ENCODE measurements around the gene CCDC171. TPM values are rescaled to one million over a fixed set of nuclear protein-coding genes. Genes with fewer than 3 reads are reported as not detected.

Gene CCDC171
- total and polyA plus RNA-seq, 2 of the 13 experiments (the other 11 are each of a cell fraction or from before 2014, with no cell fraction given) = 0.95 to 2.5 TPM

GRCh38 chr9:15711531-15711930, 158.7 kb downstream of the CCDC171 start:
- no peaks in the 10 kb centered on the region for H3K4me1 ChIP-seq (ENCODE audit: insufficient read depth, low read length)
- intact Hi-C loops (cut with micrococcal nuclease; ENCODE audit: unreplicated experiment) = no loop called here

More at GRCh38 chr9:15711531-15711930, 158.7 kb downstream of the CCDC171 start:
- no peaks in the 10 kb centered on the region for H3K36me3 ChIP-seq (replicated peaks in 1 of 2; ENCODE audit: control insufficient read depth in 1 of 2, insufficient read depth in 2 of 2, low read length in 2 of 2)
- DNase-seq (ENCODE audit: low spot score) (no peak), FAIRE-seq (no peak), ATAC-seq (no peak)
- in situ Hi-C loops (cut with HindIII; ENCODE audit: extremely low pct_ligation_motif_present, low pct_unique_long_range_greater_than_20kb) = no loop called here
- H3K9me3 ChIP-seq (ENCODE audit: low read length) = no peaks in the 10 kb centered on the region
- H3K79me2 ChIP-seq (ENCODE audit: insufficient read depth, low read length) = no peaks in the 10 kb centered on the region
- no peak overlapping the region for H3K4me2 ChIP-seq (ENCODE audit: low read depth, low read length)
- no peaks in the 10 kb centered on the region for H4K20me1 ChIP-seq (ENCODE audit: insufficient read depth, low read length)
- H3K27ac ChIP-seq (ENCODE audit: extremely low read length, insufficient read depth, low read length) = no peak overlapping the region
- 16% methylated on average over 1 of the region's 1 CpG for WGBS (ENCODE audit: low lambda C conversion rate)
- H2AFZ ChIP-seq (ENCODE audit: low read length) = no peak overlapping the region
- H3K9ac ChIP-seq (ENCODE audit: insufficient read depth, low read depth, low read length) = no peak overlapping the region
- POLR2A ChIA-PET = no interaction called here
- CTCF ChIA-PET (ENCODE audit: low intra/inter-chr PET ratio, low total read pairs) = no interaction called here
- no TSS peak for BruUV-seq (replicated peaks)
- H3K27me3 ChIP-seq (ENCODE audit: control insufficient read depth in 1 of 2, insufficient read depth in 2 of 2, low read length in 2 of 2) = no peaks in the 10 kb centered on the region
- TF ChIP-seq TARDBP (CRISPR knock-in tag; IDR thresholded peaks at IDR 0.05) = no peak
- no peak for TF ChIP-seq IKZF1 (IDR thresholded peaks at IDR 0.05)
- TF ChIP-seq ZNF253 (CRISPR knock-in tag; IDR thresholded peaks at IDR 0.05; ENCODE audit: borderline replicate concordance) = no peak
- no peak for TF ChIP-seq ATF7-NPFF (CRISPR knock-in tag; IDR thresholded peaks at IDR 0.05; ENCODE audit: low read depth)
- TF ChIP-seq RAD51 (IDR thresholded peaks at IDR 0.05; ENCODE audit: borderline replicate concordance) = no peak
- no peak for TF ChIP-seq TFE3 (CRISPR knock-in tag; IDR thresholded peaks at IDR 0.05)
- TF ChIP-seq ZNF878 (CRISPR knock-in tag; IDR thresholded peaks at IDR 0.05) = no peak
- TF ChIP-seq HNF4A (CRISPR knock-in tag; IDR thresholded peaks at IDR 0.05) = no peak
- no peak for TF ChIP-seq GTF2F1 (IDR thresholded peaks at IDR 0.05; ENCODE audit: low read length)
- no peak for TF ChIP-seq ARNTL (CRISPR knock-in tag; IDR thresholded peaks at IDR 0.05)
- TF ChIP-seq BCL3 (CRISPR knock-in tag; IDR thresholded peaks at IDR 0.05) = no peak
- TF ChIP-seq AHR (CRISPR knock-in tag; IDR thresholded peaks at IDR 0.05) = no peak
- H3K4me3 ChIP-seq (replicated peaks in 1 of 3; ENCODE audit: insufficient read depth in 1 of 3, low read depth in 2 of 3, low read length in 3 of 3) = no peak overlapping the region

Measured in HepG2 (cell line).